AG04449 (cell line): Measurements from ENCODE around the gene P3H3.

Experiments
- CTCF ChIA-PET: fragments of 350-600 bp; formaldehyde crosslinking; extraction: SDS; loops from one replicate; lab custom pipeline; 2021; ENCODE audit warnings: antibody characterized with exemption; lab: Yijun Ruan, JAX
- POLR2A ChIA-PET: fragments of 400-600, 350-600 bp; formaldehyde crosslinking; extraction: SDS; loops from one replicate; lab custom pipeline; 2020; ENCODE audit warnings: antibody characterized with exemption, inconsistent platforms; lab: Yijun Ruan, JAX
- DNase-seq: peaks from one replicate; pipeline ENCODE4 v3.0.0-alpha.2; 2010; ENCODE audit warnings: low read depth, low spot score
- H3K4me3 ChIP-seq: 2 replicates; pipeline ENCODE4 v1.5.1; 2011; ENCODE audit warnings: low read depth, mild to moderate bottlenecking, control low read depth, low read length
- CTCF ChIP-seq: IDR thresholded peaks from one replicate; pipeline ENCODE4 v1.5.1; 2011; ENCODE audit warnings: mild to moderate bottlenecking, moderate library complexity, low read length, control low read depth, inconsistent platforms; ENCODE audit not compliant: insufficient read depth; ENCODE audit errors: missing control alignments

P3H3 gene

DNA sequence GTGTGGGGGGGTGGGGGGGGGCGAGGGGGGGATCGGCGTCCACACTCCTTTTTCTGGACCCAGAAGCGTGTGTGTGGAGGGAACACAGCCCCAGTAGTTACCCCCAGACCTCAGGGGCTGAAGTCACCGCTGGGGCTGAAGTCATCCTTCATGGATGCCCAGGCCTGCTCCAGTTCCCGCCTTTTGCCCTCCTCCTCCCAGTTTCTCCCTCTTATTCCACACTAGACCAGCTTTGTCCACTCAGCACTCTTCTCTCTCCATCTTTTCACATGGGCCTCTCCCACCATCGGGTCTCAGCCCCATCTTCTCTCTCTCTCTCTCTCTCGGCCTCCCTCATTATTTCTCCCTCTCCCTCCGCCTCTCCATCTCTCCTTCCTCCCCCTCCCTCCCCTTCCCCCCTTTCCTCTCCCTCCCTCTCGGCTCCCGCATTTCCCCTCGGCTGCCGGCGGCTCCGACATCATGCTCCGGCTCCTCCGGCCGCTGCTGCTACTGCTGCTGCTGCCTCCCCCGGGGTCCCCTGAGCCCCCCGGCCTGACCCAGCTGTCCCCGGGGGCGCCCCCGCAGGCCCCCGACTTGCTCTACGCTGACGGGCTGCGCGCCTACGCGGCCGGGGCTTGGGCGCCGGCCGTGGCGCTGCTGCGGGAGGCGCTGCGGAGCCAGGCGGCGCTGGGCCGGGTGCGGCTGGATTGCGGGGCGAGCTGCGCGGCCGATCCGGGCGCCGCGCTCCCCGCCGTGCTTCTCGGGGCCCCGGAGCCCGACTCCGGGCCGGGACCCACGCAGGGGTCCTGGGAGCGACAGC, at the start of gene P3H3:
P3H3 (plus strand) TSS at position 426 of the 799 bp plus-strand sequence; CDS start at position 460, 34 bp downstream.
- no peak for DNase-seq
- POLR2A ChIA-PET, result interaction anchor here (1.4 to 4.6 kb wide), 9 partner anchors 13 to 104 kb away, joined by 3 to 25 read pairs (median 14); partner anchors contain the start of genes CDCA3, COPS7A, GNB3 and MLF2
- no peak for TF ChIP-seq CTCF
- CTCF ChIA-PET, result interaction anchor here (0.8 to 17.9 kb wide), 12 partner anchors 6 to 208 kb away, joined by 3 to 316 read pairs (median 44); partner anchors contain the start of genes CDCA3, GNB3, MLF2 and PTMS
- H3K4me3 ChIP-seq, result peak within 1 kb of the TSS; percentile 91

GRCh38 chr12:6778574-6779550, 49.3 kb upstream of the P3H3 start:
- CTCF ChIA-PET, result interaction anchor here (0.6 to 12.1 kb wide), 25 partner anchors 8 to 175 kb away, joined by 3 to 272 read pairs (median 5); partner anchors contain the start of genes GPR162, MLF2 and PTMS

GRCh38 chr12:6779708-6780432, 48.3 kb upstream of the P3H3 start:
- DNase-seq, result no peak
- CTCF ChIA-PET, result interaction anchor here (0.6 to 12.1 kb wide), 15 partner anchors 7 to 165 kb away, joined by 3 to 272 read pairs (median 5); partner anchors contain the start of genes MLF2 and PTMS
- POLR2A ChIA-PET, result interaction anchor here (3.5 to 4.0 kb wide), 2 partner anchors 13 kb away, joined by 16 to 23 read pairs; partner anchors contain the start of gene PTMS
- no peak for TF ChIP-seq CTCF
- no peak overlapping the region for H3K4me3 ChIP-seq

More at GRCh38 chr12:6778574-6779550, 49.3 kb upstream of the P3H3 start:
- peak overlapping the region; percentile 54 for H3K4me3 ChIP-seq
- POLR2A ChIA-PET, result interaction anchor here (1.0 to 3.5 kb wide), 3 partner anchors 12 to 89 kb away, joined by 6 to 23 read pairs (median 12); partner anchors contain the start of genes MLF2, PTMS and ZNF384
- peak; percentile 53 for DNase-seq
- peak; percentile 98 for TF ChIP-seq CTCF

DNA sequence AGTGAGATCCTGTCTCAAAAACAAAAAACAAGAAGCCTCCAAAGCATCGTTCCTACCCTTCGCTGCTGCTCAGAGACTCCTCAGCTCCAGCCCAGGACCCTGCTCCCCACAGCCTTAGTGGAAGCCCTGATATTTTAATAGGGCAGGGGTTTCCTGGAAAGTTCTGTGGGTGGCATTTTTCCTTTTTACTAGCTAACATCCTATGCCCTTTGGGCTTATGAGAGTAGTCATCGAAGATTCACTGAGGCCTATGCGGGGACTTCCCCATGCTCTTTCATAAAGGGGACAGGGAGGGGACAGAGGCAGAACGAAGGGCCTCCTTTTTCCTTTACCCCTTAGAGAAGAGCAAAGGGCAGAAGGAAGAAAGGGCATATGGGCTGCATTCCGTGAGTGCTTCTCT, 47.6 kb upstream of the P3H3 start:
- no peak for TF ChIP-seq CTCF
- H3K4me3 ChIP-seq, result no peak overlapping the region
- POLR2A ChIA-PET, result interaction anchor here (4.0 kb wide), 1 partner anchor 14 kb away, joined by 16 read pairs; the partner anchor contains the start of gene PTMS
- no peak for DNase-seq
- CTCF ChIA-PET, result interaction anchor here (1.0 to 12.1 kb wide), 9 partner anchors 12 to 165 kb away, joined by 3 to 272 read pairs (median 13); partner anchors contain the start of genes MLF2 and PTMS

DNA sequence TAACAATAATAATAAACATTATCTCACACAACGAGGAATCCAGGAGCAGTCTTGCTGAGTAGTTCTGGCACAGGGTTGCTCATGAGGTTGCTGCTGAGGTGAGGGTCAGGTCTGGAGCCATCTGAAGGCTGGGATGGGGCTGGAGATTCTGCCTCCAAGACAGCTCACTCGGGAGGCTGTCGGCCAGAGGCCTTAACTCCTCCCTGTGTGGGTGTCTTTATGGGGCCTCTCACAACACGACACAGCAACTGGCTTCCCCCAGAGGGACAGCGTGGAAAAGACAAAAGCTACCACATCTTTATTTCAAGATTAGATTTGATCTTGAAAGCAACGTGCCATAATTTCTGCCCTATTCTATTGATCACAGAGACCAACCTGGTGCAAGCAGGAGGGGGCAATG, 46.1 kb upstream of the P3H3 start:
- POLR2A ChIA-PET, result interaction anchor here (0.7 to 4.0 kb wide), 2 partner anchors 15 to 28 kb away, joined by 3 to 16 read pairs; partner anchors contain the start of gene PTMS
- CTCF ChIA-PET, result interaction anchor here (1.2 to 12.1 kb wide), 6 partner anchors 14 to 162 kb away, joined by 3 to 272 read pairs (median 32); partner anchors contain the start of genes MLF2 and PTMS
- no peak for TF ChIP-seq CTCF
- DNase-seq, result no peak
- H3K4me3 ChIP-seq, result no peak overlapping the region
